Parathyroid adenoma (tissue), 2 donors: ENCODE measurements around the gene BFAR.

Experiments
- H2AFZ ChIP-seq: fragments of 300-600 bp; sonication (generic); one replicate; pipeline ENCODE4 v1.7.0; 2017; ENCODE audit warnings: antibody characterized with exemption, mild to moderate bottlenecking
- H3K27ac ChIP-seq: fragments of 300-600 bp; sonication (generic); one replicate; pipeline ENCODE4 v1.7.0; 2017
- H3K27me3 ChIP-seq: fragments of 300-600 bp; sonication (generic); one replicate; pipeline ENCODE4 v1.7.0; 2017; ENCODE audit warnings: low read length; ENCODE audit not compliant: control insufficient read depth, insufficient read depth
- H3K36me3 ChIP-seq: fragments of 300-600 bp; sonication (generic); one replicate; pipeline ENCODE4 v1.7.0; 2017; ENCODE audit warnings: low read length; ENCODE audit not compliant: control insufficient read depth, insufficient read depth
- H3K4me1 ChIP-seq: fragments of 300-600 bp; sonication (generic); one replicate; pipeline ENCODE4 v1.7.0; 2017; ENCODE audit warnings: control low read depth
- H3K4me2 ChIP-seq: fragments of 300-600 bp; sonication (generic); one replicate; pipeline ENCODE4 v1.7.0; 2017; ENCODE audit warnings: low read length
- H3K4me3 ChIP-seq: fragments of 300-600 bp; sonication (generic); one replicate; pipeline ENCODE4 v1.7.0; 2017; ENCODE audit warnings: low read depth, low read length
- H3K79me2 ChIP-seq: fragments of 300-600 bp; sonication (generic); one replicate; pipeline ENCODE4 v1.7.0; 2017; ENCODE audit warnings: control low read depth
- H3K9ac ChIP-seq: fragments of 300-600 bp; sonication (generic); one replicate; pipeline ENCODE4 v1.7.0; 2017; ENCODE audit warnings: mild to moderate bottlenecking
- H3K9me3 ChIP-seq: fragments of 300-600 bp; sonication (generic); one replicate; pipeline ENCODE4 v1.7.0; 2017; ENCODE audit warnings: low read length; ENCODE audit not compliant: control insufficient read depth
- CTCF ChIP-seq: fragments of 300-600 bp; sonication (generic); IDR thresholded peaks from one replicate; pipeline ENCODE4 v1.7.0; 2017; ENCODE audit warnings: antibody characterized with exemption, mild to moderate bottlenecking
- donor health status: primary hyperparathyroidism.

The BFAR gene

GRCh38 chr16:14641926-14642325, 9.2 kb downstream of the BFAR start:
- no peak overlapping the region for H3K9ac ChIP-seq
- H3K4me1 ChIP-seq, result peaks cover 6% of the 10 kb centered on the region
- H3K27ac ChIP-seq, result no peak overlapping the region
- no peak overlapping the region for H3K4me3 ChIP-seq
- peaks cover 50% of the 10 kb centered on the region for H3K79me2 ChIP-seq
- TF ChIP-seq CTCF, result no peak
- no peaks in the 10 kb centered on the region for H3K36me3 ChIP-seq
- no peak overlapping the region for H3K4me2 ChIP-seq
- no peaks in the 10 kb centered on the region for H3K9me3 ChIP-seq
- H3K27me3 ChIP-seq, result no peaks in the 10 kb centered on the region
- H2AFZ ChIP-seq, result no peak overlapping the region

DNA sequence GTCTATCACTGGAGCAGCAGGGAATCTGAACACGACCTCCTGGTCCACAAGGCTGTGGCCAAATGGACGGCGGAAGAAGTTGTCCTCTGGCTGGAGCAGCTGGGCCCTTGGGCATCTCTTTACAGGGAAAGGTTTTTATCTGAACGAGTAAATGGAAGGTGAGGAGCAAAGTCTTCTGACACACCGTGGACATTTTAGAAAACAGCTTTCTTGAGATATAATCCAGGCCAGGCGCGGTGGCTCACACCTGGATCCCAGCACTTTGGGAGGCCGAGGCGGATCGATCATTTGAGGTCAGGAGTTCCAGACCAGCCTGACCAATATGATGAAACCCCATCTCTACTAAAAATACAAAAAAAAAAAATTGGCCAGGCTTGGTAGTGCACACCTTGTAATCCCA, 17.1 kb downstream of the BFAR start:
- Histone ChIP-seq H3K9ac (no peak overlapping the region), H3K27ac (no peak overlapping the region), H3K27me3 (no peaks in the 10 kb centered on the region), H3K9me3 (no peaks in the 10 kb centered on the region), H3K4me2 (no peak overlapping the region), H3K79me2 (peaks cover 15% of the 10 kb centered on the region), H2AFZ (no peak overlapping the region), H3K4me1 (no peaks in the 10 kb centered on the region), H3K36me3 (no peaks in the 10 kb centered on the region), H3K4me3 (no peak overlapping the region)
- TF ChIP-seq CTCF, result no peak

GRCh38 chr16:14650629-14651028, 17.9 kb downstream of the BFAR start:
- H3K9ac ChIP-seq, result no peak overlapping the region
- no peak for TF ChIP-seq CTCF

DNA sequence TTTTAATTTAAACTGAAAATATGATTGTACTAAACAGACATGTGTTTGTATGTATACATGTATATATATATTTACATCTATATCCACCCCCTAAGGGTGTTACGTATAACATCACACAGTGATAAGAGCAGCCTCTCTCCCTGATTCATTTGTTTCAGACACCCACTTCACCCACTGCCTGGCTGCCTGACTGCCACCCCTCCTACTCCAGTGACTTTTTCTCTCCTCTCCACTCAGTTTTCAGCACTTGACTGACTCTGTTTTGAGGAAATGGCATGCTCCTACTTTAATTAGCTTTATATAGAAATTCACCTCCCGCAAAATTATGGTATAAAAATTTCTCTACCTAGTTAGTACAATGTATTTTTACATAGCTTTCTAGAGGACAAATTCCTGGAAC, 20.0 kb downstream of the BFAR start:
- no peak for TF ChIP-seq CTCF
- Histone ChIP-seq H2AFZ (no peak overlapping the region), H3K4me2 (no peak overlapping the region)

More at GRCh38 chr16:14650629-14651028, 17.9 kb downstream of the BFAR start:
- Histone ChIP-seq H3K27me3 (no peaks in the 10 kb centered on the region), H3K27ac (no peak overlapping the region), H2AFZ (no peak overlapping the region), H3K9me3 (no peaks in the 10 kb centered on the region), H3K79me2 (peaks cover 17% of the 10 kb centered on the region), H3K36me3 (no peaks in the 10 kb centered on the region), H3K4me3 (no peak overlapping the region), H3K4me2 (no peak overlapping the region), H3K4me1 (no peaks in the 10 kb centered on the region)

GRCh38 chr16:14658063-14658462, 25.3 kb downstream of the BFAR start:
- Histone ChIP-seq H3K27ac (no peak overlapping the region), H3K36me3 (no peaks in the 10 kb centered on the region), H3K79me2 (peaks cover 10% of the 10 kb centered on the region), H2AFZ (no peak overlapping the region), H3K4me1 (no peaks in the 10 kb centered on the region), H3K27me3 (no peaks in the 10 kb centered on the region), H3K4me2 (no peak overlapping the region), H3K9me3 (no peaks in the 10 kb centered on the region), H3K4me3 (no peak overlapping the region), H3K9ac (no peak overlapping the region)
- no peak for TF ChIP-seq CTCF

More for the DNA sequence above, 20.0 kb downstream of the BFAR start:
- Histone ChIP-seq H3K36me3 (no peaks in the 10 kb centered on the region), H3K9ac (no peak overlapping the region), H3K9me3 (no peaks in the 10 kb centered on the region), H3K4me1 (no peaks in the 10 kb centered on the region), H3K79me2 (peaks cover 13% of the 10 kb centered on the region), H3K4me3 (no peak overlapping the region), H3K27ac (no peak overlapping the region), H3K27me3 (no peaks in the 10 kb centered on the region)
